Epithelial cell of proximal tubule (primary cell): ENCODE results near the gene SORCS1. TPM values are rescaled to one million over a fixed set of nuclear protein-coding genes. Genes with fewer than 3 reads are reported as not detected.

Experiments used
- DNase-seq: peaks from one replicate; pipeline ENCODE4 v3.0.0-alpha.2; 2011; ENCODE audit warnings: low read depth
- H3K4me3 ChIP-seq: 2 replicates; pipeline ENCODE4 v1.5.1; 2011; ENCODE audit warnings: low read depth, mild to moderate bottlenecking, low read length
- total RNA-seq: library from RNA; depleted of rRNA; stranded (reverse); fragments of >200 nt; gene quantifications from 2 replicates; pipeline ENCODE4 v1.2.3, GENCODE V29; 2015
- TF ChIP-seq, protein P1 (sequence below): conservative IDR thresholded peaks from 2 replicates; pipeline ENCODE4 v1.5.1; 2012; ENCODE audit warnings: low read depth, mild to moderate bottlenecking, low read length

The SORCS1 gene
- total RNA-seq, 1 donor from 2014 or later, result 0.06 TPM

DNA sequence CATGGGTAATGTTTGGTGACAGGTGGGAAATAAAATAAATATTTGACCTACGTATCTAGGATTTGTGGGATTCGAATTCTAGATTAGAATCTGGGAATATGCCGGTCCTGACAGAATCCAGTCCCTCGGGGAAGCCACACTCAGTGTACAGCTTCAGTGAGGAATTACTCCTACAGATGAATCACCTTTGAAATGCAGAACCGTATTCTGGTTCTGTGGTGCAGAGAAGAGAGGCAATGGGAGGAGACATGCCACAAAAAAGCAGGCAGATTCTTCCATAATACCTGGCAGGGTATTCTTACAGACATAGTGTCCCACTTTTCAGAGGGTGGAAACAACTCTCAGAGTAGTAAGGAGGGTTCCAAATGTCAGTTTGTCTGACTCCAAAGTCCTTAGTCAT is 286.9 kb downstream of the SORCS1 start:
- H3K4me3 ChIP-seq, result no peak overlapping the region
- TF ChIP-seq, protein P1, sequence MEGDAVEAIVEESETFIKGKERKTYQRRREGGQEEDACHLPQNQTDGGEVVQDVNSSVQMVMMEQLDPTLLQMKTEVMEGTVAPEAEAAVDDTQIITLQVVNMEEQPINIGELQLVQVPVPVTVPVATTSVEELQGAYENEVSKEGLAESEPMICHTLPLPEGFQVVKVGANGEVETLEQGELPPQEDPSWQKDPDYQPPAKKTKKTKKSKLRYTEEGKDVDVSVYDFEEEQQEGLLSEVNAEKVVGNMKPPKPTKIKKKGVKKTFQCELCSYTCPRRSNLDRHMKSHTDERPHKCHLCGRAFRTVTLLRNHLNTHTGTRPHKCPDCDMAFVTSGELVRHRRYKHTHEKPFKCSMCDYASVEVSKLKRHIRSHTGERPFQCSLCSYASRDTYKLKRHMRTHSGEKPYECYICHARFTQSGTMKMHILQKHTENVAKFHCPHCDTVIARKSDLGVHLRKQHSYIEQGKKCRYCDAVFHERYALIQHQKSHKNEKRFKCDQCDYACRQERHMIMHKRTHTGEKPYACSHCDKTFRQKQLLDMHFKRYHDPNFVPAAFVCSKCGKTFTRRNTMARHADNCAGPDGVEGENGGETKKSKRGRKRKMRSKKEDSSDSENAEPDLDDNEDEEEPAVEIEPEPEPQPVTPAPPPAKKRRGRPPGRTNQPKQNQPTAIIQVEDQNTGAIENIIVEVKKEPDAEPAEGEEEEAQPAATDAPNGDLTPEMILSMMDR, result no peak
- no peak for DNase-seq

DNA sequence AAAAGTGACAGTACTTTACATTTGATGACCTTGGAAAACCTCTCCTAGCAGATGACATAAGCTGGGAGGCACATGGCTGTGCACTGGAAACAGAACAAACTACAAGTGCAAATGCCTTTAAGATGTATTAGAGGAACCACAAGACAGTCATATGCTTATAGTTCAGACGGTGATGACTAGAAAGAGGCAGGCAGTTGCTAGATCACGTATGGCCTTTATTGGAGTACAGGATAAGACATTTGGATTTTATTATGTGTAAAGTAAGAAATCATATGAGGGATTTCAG is 290.0 kb downstream of the SORCS1 start:
- no peak for DNase-seq
- no peak overlapping the region for H3K4me3 ChIP-seq
- TF ChIP-seq, protein P1, result no peak

DNA sequence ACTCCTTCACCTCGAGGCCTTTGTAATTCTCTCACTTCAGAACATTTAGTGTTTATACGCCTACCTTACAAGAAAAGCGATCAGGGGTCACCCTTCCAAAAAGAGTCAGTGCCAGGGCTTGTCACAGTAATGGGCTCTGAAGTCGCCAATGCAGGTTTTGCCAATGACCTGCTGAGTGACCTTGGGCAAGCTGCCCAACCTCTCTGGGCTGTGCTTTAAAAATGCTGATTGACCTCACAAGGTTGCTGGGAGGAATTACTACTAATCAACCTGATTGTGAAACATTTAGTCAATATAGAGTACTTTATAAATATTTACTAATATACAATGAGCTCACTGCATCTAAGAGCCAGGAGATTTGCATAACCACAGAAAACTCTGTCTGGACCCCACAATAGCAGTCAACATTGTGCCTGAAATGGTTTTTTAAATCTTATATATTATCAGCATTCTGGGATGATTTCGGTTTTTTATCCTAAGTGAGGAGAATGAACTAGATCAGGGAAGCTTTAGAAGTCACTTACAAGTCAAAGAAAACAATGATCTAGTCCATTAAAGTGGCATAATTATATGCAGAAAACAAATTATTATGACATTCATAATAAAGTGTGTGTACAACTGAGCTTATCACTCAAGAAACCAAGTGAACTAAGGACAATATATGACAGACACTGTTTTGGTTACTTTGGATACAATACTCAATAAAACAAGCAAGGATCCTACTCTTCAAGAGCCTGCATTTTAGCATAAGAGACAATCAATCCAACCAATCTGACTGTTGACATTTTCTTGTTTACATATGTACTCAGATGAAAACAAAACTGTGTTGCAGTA is 290.5 kb downstream of the SORCS1 start:
- no peak overlapping the region for H3K4me3 ChIP-seq
- TF ChIP-seq, protein P1, result no peak
- DNase-seq, result no peak

DNA sequence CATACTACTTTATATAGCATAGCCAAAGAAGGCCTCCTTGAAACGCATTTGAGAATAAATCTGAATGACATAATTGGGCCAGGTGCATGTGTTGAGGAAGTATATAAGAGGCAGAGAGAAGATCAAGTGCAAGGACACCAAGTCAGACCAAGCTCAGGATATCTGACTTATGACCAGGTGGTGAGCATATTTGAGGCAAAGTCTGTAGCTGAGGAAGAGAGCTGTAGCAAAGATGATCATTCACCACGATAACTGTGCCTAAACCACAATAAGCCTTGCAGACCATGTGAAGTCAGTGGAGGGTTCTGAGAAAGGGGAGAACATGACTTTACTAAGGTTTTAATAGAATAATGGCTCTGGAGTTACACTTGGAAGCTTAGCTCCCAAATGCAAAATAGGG is 292.3 kb downstream of the SORCS1 start:
- H3K4me3 ChIP-seq, result no peak overlapping the region
- TF ChIP-seq, protein P1, result no peak
- DNase-seq, result no peak

DNA sequence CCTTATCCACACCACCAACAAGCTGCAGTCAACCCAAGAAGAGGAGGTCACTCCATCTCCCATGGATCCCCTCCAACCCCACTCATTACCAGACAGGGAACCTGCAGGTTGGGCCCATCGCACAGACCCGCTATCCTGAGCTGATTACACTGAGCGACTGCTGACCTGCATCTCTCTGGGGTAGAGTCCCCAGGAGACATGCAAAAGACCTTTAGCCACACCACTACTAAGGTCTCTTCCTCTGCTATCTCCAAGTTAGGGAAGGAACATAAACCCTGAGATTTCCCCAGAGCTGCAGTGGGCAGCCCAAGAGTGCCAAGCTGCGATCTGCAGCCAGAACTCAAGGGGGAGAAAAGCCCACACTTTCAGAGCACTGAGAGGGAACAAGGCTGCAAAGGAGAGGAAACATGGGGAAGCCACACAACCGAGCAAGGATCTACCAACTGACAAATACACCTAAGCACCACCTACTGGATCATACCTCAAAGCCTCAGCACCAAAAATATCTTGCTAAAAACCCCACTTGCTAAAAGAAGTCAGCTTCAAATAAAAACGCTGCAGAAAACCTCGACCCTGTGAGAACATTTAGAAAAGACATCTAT is 298.2 kb downstream of the SORCS1 start:
- no peak for DNase-seq
- TF ChIP-seq, protein P1, result no peak
- H3K4me3 ChIP-seq, result no peak overlapping the region

DNA sequence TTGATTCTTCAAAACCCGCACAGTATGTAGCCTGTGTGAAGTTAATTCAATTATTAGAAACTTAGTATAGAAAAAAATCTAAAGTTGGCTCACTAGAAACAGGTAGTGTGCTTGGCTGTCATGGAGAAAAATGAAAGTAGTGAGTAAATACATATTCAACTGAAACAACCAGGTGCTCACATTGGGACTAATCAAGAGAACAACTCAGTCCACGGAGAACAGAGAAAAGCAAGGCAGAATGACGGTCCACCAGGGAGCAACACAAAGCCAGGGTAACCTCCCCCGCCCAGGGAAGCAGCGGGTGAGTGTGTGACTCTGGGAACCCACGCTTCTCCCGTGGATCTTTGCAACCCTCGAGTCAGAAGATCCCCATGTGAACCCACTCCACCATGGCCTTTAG is 300.5 kb downstream of the SORCS1 start:
- H3K4me3 ChIP-seq, result no peak overlapping the region
- DNase-seq, result no peak
- TF ChIP-seq, protein P1, result no peak

DNA sequence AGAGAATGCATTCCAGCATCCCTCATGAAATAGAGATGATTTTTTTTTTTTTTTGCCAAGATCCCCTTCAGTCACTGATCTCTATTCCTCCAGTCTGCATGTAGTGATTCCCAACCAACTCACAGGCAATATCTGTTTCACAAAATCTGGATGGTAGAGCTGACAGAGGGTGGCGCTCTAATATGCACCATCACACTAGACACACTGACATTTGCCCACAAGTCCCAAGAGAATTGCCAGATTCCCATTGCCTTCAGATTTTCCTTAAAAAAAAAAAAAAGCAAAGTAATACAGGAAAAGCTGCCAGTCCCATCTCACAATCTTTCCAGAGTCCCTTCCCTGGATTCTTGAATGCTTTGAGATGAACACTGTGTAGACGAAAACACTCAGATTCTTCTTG is 301.0 kb downstream of the SORCS1 start:
- no peak overlapping the region for H3K4me3 ChIP-seq
- DNase-seq, result no peak
- TF ChIP-seq, protein P1, result no peak
